ENCODE results near the gene ZSWIM3. TPM values are rescaled to one million over a fixed set of nuclear protein-coding genes. Genes with fewer than 3 reads are reported as not detected.

The ZSWIM3 gene
- total RNA-seq, 2 experiments from 2014 or later = 0.36 to 0.44 TPM

GRCh38 chr20:45917790-45918141 is 60.4 kb downstream of the ZSWIM3 start:
- no peak for ATAC-seq (ENCODE audit: poor library complexity)
- no peaks in the 10 kb centered on the region for H3K4me1 Mint-ChIP-seq (ENCODE audit: low read depth)
- no peaks in the 10 kb centered on the region for H3K9me3 Mint-ChIP-seq
- CTCF ChIA-PET = interaction anchor here (1.0 kb wide), 1 partner anchor 16 kb away, joined by 3 read pairs; no protein-coding TSS in a partner anchor
- no peak overlapping the region for H3K4me3 ChIP-seq (ENCODE audit: low read length)
- peaks cover 5 to 15% of the 10 kb centered on the region in 2 experiments for H3K27me3 ChIP-seq (ENCODE audit: control insufficient read depth in 1 of 2, insufficient read depth in 2 of 2, low read length in 2 of 2)
- H3K4me3 Mint-ChIP-seq = no peak overlapping the region
- H3K9me3 ChIP-seq (ENCODE audit: control insufficient read depth in 1 of 2, insufficient read depth in 1 of 2, low read length in 2 of 2) = no peaks in the 10 kb centered on the region
- H3K27me3 Mint-ChIP-seq = peaks cover 41% of the 10 kb centered on the region
- no peak overlapping the region for H3K27ac ChIP-seq (ENCODE audit: low read depth in 1 of 2, low read length in 2 of 2)
- intact Hi-C loops (cut with DNase I, micrococcal nuclease) = no loop called here
- POLR2A ChIA-PET = no interaction called here
- H3K36me3 Mint-ChIP-seq (ENCODE audit: low read depth) = no peaks in the 10 kb centered on the region
- TF ChIP-seq, protein P1, sequence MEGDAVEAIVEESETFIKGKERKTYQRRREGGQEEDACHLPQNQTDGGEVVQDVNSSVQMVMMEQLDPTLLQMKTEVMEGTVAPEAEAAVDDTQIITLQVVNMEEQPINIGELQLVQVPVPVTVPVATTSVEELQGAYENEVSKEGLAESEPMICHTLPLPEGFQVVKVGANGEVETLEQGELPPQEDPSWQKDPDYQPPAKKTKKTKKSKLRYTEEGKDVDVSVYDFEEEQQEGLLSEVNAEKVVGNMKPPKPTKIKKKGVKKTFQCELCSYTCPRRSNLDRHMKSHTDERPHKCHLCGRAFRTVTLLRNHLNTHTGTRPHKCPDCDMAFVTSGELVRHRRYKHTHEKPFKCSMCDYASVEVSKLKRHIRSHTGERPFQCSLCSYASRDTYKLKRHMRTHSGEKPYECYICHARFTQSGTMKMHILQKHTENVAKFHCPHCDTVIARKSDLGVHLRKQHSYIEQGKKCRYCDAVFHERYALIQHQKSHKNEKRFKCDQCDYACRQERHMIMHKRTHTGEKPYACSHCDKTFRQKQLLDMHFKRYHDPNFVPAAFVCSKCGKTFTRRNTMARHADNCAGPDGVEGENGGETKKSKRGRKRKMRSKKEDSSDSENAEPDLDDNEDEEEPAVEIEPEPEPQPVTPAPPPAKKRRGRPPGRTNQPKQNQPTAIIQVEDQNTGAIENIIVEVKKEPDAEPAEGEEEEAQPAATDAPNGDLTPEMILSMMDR (IDR thresholded peaks at IDR 0.05) = no peak
- no peak for DNase-seq
- no peaks in the 10 kb centered on the region for H3K36me3 ChIP-seq (ENCODE audit: insufficient read depth, low read length)
- H3K27ac Mint-ChIP-seq = no peak overlapping the region
- no peaks in the 10 kb centered on the region for H3K4me1 ChIP-seq (ENCODE audit: insufficient read depth, low read length)

DNA sequence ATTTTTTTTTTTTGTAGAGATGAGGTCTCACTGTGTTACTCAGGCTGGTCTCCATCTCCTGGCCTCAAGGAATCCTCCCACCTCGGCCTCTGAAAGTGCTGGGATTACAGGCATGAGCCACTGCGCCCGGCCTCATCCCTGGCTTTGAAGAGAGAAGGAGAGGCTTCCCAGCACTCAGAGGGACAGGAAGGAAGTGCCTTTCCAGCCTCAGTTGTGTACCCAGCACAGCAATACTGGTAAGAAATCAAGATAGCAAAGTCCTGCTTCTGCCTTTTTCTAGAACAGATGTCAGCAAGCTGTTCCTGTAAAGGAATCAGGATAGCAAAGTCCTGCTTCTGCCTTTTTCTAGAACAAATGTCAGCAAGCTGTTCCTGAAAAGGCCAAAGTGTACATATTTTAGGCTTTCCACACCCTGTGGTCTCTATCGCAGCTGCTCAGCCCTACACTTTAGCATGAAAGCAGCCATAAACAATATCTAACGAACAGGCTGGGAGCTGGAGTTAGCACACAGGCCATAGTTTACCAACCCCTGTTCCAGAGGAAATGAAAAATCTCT is 60.8 kb downstream of the ZSWIM3 start:
- H3K4me1 ChIP-seq (ENCODE audit: insufficient read depth, low read length) = no peaks in the 10 kb centered on the region
- Mint-ChIP-seq H3K36me3 (ENCODE audit: low read depth) (no peaks in the 10 kb centered on the region), H3K4me1 (ENCODE audit: low read depth) (no peaks in the 10 kb centered on the region), H3K27me3 (peaks cover 41% of the 10 kb centered on the region), H3K9me3 (no peaks in the 10 kb centered on the region), H3K27ac (no peak overlapping the region), H3K4me3 (no peak overlapping the region)
- ChIA-PET CTCF (interaction anchor here (1.0 kb wide), 1 partner anchor 15 kb away, joined by 3 read pairs; no protein-coding TSS in a partner anchor), POLR2A (no interaction called here)
- TF ChIP-seq, protein P1 (IDR thresholded peaks at IDR 0.05) = no peak
- H3K27ac ChIP-seq (ENCODE audit: low read depth in 1 of 2, low read length in 2 of 2) = no peak overlapping the region
- peaks cover 5 to 15% of the 10 kb centered on the region in 2 experiments for H3K27me3 ChIP-seq (ENCODE audit: control insufficient read depth in 1 of 2, insufficient read depth in 2 of 2, low read length in 2 of 2)
- no peaks in the 10 kb centered on the region for H3K9me3 ChIP-seq (ENCODE audit: control insufficient read depth in 1 of 2, insufficient read depth in 1 of 2, low read length in 2 of 2)
- ATAC-seq (ENCODE audit: poor library complexity) (no peak), DNase-seq (no peak)
- no peak overlapping the region for H3K4me3 ChIP-seq (ENCODE audit: low read length)
- no peaks in the 10 kb centered on the region for H3K36me3 ChIP-seq (ENCODE audit: insufficient read depth, low read length)
- intact Hi-C loops (cut with DNase I, micrococcal nuclease) = no loop called here

DNA sequence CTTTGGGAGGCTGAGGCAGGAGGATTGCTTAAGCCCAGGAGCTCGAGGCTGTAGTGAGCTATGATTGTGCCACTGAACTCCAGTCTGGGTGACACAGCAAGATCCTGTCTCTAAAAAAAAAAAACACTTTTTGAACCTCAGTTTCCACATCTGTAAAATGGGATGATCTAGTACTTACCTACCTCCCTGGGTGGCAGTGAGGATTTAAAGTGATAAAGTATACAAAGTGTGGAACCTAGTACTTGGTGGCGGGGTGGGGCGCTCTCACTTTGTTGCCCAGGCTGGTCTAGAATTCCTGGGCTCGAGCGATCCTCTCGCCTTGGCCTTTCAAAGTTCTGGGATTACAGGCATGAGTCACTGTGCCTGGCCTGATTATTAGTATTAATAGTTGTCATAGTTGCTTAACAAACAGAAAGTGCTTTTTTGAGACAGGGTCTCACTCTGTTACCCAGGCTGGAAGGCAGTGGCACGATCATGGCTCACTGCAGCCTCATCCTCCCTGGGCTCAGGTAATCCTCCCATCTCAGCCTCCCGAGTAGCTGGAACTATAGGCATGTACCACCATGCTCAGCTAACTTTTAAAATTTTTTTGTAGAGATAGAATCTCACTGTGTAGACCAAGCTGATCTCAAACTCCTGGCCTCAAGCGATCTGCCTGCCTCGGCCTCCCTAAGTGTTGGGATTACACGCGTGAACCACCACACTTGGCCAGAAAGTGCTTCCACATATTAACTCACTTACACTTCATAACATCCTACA is 61.5 kb downstream of the ZSWIM3 start:
- ChIA-PET CTCF (interaction anchor here (1.0 kb wide), 1 partner anchor 15 kb away, joined by 3 read pairs; no protein-coding TSS in a partner anchor), POLR2A (interaction anchor here (2.9 kb wide), 1 partner anchor 15 kb away, joined by 11 read pairs; the partner anchor contains the start of gene PCIF1)
- H3K27me3 Mint-ChIP-seq = peaks cover 40% of the 10 kb centered on the region
- H3K27me3 ChIP-seq (ENCODE audit: control insufficient read depth in 1 of 2, insufficient read depth in 2 of 2, low read length in 2 of 2) = peaks cover 5 to 15% of the 10 kb centered on the region in 2 experiments
- H3K4me3 ChIP-seq (ENCODE audit: low read length) = no peak overlapping the region
- no peaks in the 10 kb centered on the region for H3K9me3 ChIP-seq (ENCODE audit: control insufficient read depth in 1 of 2, insufficient read depth in 1 of 2, low read length in 2 of 2)
- TF ChIP-seq, protein P1 (IDR thresholded peaks at IDR 0.05) = no peak
- no peaks in the 10 kb centered on the region for H3K4me1 ChIP-seq (ENCODE audit: insufficient read depth, low read length)
- H3K36me3 Mint-ChIP-seq (ENCODE audit: low read depth) = no peaks in the 10 kb centered on the region
- no peak overlapping the region for H3K4me3 Mint-ChIP-seq
- no peak overlapping the region for H3K27ac Mint-ChIP-seq
- intact Hi-C loops (cut with DNase I, micrococcal nuclease) = no loop called here
- no peaks in the 10 kb centered on the region for H3K4me1 Mint-ChIP-seq (ENCODE audit: low read depth)
- H3K36me3 ChIP-seq (ENCODE audit: insufficient read depth, low read length) = no peaks in the 10 kb centered on the region
- no peak for DNase-seq
- H3K9me3 Mint-ChIP-seq = no peaks in the 10 kb centered on the region
- no peak overlapping the region for H3K27ac ChIP-seq (ENCODE audit: low read depth in 1 of 2, low read length in 2 of 2)
- no peak for ATAC-seq (ENCODE audit: poor library complexity)
